ENCODE measurements around the gene HFM1. TPM values are rescaled to one million over a fixed set of nuclear protein-coding genes. Genes with fewer than 3 reads are reported as not detected.

HFM1 gene
- total RNA-seq, 1 donor from 2014 or later = 1.2 TPM

DNA sequence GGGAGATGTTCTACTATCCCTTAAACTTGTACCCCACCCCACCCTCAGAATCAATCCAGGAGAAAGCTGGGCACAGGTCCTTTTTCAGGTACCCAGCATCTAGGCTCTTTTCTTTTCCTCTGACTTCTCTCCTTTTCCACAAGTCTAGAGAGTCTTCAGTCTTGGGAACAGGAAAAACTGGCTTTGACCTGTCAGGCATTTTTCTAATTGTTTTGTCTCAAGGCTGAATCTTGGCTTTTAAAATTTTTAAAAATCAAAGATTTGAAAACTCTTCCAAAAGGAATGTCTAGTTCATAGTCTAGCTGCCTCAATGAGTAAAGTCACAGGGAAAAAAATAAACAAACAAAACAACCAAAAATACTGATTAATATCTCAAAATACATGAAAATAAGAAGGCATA, 161.5 kb downstream of the HFM1 start:
- Histone ChIP-seq H3K9me3 (no peaks in the 10 kb centered on the region), H3K4me3 (no peak overlapping the region)
- no peak for ATAC-seq

DNA sequence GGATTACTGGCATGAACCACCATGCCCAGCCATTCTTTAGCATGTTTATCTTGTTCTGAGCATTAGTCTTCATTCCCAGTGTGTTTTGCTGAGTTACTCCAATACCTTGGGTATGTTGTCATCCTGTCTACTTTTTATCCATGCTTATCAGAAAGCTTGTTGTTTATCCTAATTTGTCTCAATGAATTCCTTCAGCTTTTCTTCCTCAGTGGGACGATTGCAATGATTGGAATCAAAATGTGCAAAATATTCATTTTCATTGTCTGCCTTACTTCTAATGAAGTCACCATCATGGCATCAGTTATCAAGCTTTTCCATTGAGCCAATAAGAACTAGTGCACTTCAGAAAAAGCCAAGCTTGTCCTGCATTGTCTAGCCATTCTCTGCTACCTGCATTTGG, 170.5 kb downstream of the HFM1 start:
- no peak overlapping the region for H3K27ac ChIP-seq
- H3K27me3 ChIP-seq (ENCODE audit: low read depth) = no peaks in the 10 kb centered on the region
- no peaks in the 10 kb centered on the region for H3K9me3 ChIP-seq
- TF ChIP-seq, protein P1, sequence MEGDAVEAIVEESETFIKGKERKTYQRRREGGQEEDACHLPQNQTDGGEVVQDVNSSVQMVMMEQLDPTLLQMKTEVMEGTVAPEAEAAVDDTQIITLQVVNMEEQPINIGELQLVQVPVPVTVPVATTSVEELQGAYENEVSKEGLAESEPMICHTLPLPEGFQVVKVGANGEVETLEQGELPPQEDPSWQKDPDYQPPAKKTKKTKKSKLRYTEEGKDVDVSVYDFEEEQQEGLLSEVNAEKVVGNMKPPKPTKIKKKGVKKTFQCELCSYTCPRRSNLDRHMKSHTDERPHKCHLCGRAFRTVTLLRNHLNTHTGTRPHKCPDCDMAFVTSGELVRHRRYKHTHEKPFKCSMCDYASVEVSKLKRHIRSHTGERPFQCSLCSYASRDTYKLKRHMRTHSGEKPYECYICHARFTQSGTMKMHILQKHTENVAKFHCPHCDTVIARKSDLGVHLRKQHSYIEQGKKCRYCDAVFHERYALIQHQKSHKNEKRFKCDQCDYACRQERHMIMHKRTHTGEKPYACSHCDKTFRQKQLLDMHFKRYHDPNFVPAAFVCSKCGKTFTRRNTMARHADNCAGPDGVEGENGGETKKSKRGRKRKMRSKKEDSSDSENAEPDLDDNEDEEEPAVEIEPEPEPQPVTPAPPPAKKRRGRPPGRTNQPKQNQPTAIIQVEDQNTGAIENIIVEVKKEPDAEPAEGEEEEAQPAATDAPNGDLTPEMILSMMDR (IDR thresholded peaks at IDR 0.05) = no peak
- intact Hi-C loops (cut with DNase I) = no loop called here
- DNase-seq = no peak
- H3K4me3 ChIP-seq = no peak overlapping the region
- H3K4me1 ChIP-seq = no peaks in the 10 kb centered on the region
- H3K36me3 ChIP-seq = no peaks in the 10 kb centered on the region
- no peak for ATAC-seq

More for the DNA sequence above, 161.5 kb downstream of the HFM1 start:
- Histone ChIP-seq H3K27ac (no peak overlapping the region), H3K27me3 (ENCODE audit: low read depth) (no peaks in the 10 kb centered on the region), H3K4me1 (no peaks in the 10 kb centered on the region), H3K36me3 (no peaks in the 10 kb centered on the region)
- TF ChIP-seq, protein P1 (IDR thresholded peaks at IDR 0.05) = no peak
- intact Hi-C loops (cut with DNase I) = no loop called here
- no peak for DNase-seq

DNA sequence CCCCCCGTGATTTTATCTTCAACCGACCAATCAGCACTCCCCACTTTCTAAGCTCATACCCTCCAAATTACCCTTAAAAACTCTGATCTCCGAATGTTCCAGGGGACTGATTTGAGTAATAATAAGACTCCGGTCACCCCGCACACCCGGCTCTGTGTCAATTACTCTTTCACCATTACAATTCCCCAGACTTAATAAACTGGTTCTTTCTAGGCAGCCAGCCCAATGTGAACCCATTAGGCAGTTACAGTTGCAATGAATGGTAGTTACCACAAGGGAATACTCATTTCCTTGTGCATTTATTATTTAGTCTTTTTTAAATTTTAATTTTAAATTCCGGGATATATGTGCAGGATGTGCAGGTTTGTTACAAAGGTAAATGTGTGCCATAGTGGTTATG, 177.9 kb downstream of the HFM1 start:
- DNase-seq = no peak
- no peak overlapping the region for H3K4me3 ChIP-seq
- no peaks in the 10 kb centered on the region for H3K27me3 ChIP-seq (ENCODE audit: low read depth)
- no peak overlapping the region for H3K27ac ChIP-seq
- no peak for ATAC-seq
- H3K4me1 ChIP-seq = no peaks in the 10 kb centered on the region
- H3K9me3 ChIP-seq = no peaks in the 10 kb centered on the region
- intact Hi-C loops (cut with DNase I) = no loop called here
- TF ChIP-seq, protein P1 (IDR thresholded peaks at IDR 0.05) = no peak
- H3K36me3 ChIP-seq = no peaks in the 10 kb centered on the region

DNA sequence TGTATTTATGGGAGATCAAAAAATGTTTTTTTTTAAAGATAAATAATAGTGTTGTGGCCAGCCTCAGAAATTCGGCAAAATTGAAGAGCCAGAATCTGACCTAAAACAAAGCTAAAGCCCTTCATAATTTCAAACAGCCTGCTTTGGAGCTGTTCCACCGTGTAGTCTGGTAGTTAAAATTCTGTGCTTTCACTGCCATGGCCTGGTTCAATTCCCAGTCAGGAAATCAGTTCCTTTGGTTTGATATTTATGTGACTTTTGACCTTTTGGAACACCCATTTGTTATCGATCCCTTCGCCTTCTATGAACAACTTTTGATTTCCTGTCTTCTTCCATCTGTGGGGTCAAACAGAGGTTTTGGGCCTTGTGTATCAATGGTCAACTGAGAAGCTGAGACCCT, 179.8 kb downstream of the HFM1 start:
- no peak for ATAC-seq
- TF ChIP-seq, protein P1 (IDR thresholded peaks at IDR 0.05) = no peak

DNA sequence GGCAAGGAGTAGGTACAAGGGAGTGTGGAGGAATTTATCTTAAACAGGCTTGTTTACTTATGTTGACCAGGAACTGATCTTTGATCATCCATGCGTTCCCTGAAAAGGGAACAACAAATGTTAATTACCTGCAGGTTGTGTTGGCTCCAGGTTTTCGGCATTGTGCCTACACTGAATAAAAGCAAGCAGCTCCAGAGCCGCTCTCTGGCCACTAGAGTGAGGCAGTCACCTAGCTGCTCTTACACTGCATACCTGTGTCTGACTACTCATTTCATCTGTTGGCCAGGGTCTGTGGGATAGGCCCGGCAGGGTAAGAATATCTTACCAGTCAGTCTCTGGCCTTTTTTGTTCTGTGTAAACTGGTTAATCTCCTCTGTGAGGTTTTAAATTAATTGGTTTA, 183.6 kb downstream of the HFM1 start:
- H3K4me3 ChIP-seq = no peak overlapping the region
- intact Hi-C loops (cut with DNase I) = no loop called here
- H3K9me3 ChIP-seq = no peaks in the 10 kb centered on the region
- no peak for DNase-seq
- H3K4me1 ChIP-seq = no peaks in the 10 kb centered on the region
- TF ChIP-seq, protein P1 (IDR thresholded peaks at IDR 0.05) = no peak
- H3K36me3 ChIP-seq = no peaks in the 10 kb centered on the region
- ATAC-seq = no peak
- H3K27me3 ChIP-seq (ENCODE audit: low read depth) = no peaks in the 10 kb centered on the region
- no peak overlapping the region for H3K27ac ChIP-seq

More for the DNA sequence above, 179.8 kb downstream of the HFM1 start:
- H3K27me3 ChIP-seq (ENCODE audit: low read depth) = no peaks in the 10 kb centered on the region
- no peaks in the 10 kb centered on the region for H3K36me3 ChIP-seq
- H3K4me1 ChIP-seq = no peaks in the 10 kb centered on the region
- no peak overlapping the region for H3K4me3 ChIP-seq
- no peak overlapping the region for H3K27ac ChIP-seq
- no peak for DNase-seq
- intact Hi-C loops (cut with DNase I) = no loop called here
- H3K9me3 ChIP-seq = no peaks in the 10 kb centered on the region

DNA sequence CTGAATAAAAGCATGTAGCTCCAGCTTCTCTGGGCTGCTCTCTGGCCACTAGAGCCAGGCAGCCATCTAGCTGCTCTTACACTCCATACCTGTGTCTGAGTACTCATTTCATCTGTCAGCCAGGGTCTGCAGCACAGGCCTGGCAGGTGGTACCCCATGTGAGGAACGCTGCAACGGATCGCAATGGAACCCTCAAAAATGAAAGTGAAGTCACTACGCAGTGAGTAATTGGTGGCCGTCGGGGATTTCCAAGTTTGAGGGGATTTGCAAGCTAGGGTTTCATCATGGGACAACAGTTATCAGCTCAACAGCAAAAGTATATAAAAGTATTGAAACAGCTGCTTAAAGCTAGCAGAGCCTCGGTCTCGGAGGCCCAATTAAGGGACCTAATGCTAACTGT, 186.7 kb downstream of the HFM1 start:
- intact Hi-C loops (cut with DNase I) = no loop called here
- Histone ChIP-seq H3K27me3 (ENCODE audit: low read depth) (no peaks in the 10 kb centered on the region), H3K9me3 (no peaks in the 10 kb centered on the region), H3K27ac (no peak overlapping the region), H3K4me3 (no peak overlapping the region), H3K4me1 (no peaks in the 10 kb centered on the region), H3K36me3 (no peaks in the 10 kb centered on the region)
- DNase-seq (no peak), ATAC-seq (no peak)
- TF ChIP-seq, protein P1 (IDR thresholded peaks at IDR 0.05) = no peak

Measured in lower lobe of right lung (tissue), 2 donors.